Heart left ventricle (tissue), 16 donors: Measurements from ENCODE around the gene ADGRF3. TPM values are rescaled to one million over a fixed set of nuclear protein-coding genes. Genes with fewer than 3 reads are reported as not detected.
A peak's percentile ranks its signal among the peaks of the same experiment; 100 is the strongest.

Source experiments
- ATAC-seq, 4 donors: fragments of 200-7000 bp; cut with Tn5 transposase; one replicate each; pipeline ENCODE4 v1.9.1; 2020 to 2022; ENCODE audit warnings: moderate library complexity in 4 of 4, mild to moderate bottlenecking in 3 of 4, moderate number of reproducible peaks in 1 of 4
- DNase-seq, 5 donors: peaks; one replicate each; pipeline ENCODE4 v3.0.0-alpha.2; 2020
- H3K27ac ChIP-seq, 12 donors: fragments of 200-600 bp; sonication (generic) in 4 of 12; one replicate each; pipeline versions ENCODE4 v1.5.0 to v1.8.0; 2016 to 2022; ENCODE audit warnings: mild to moderate bottlenecking in 2 of 12
- H3K27me3 ChIP-seq, 9 donors: fragments of 200-600 bp; sonication (generic) in 2 of 9; one replicate each; pipeline versions ENCODE4 v1.5.1 to v1.8.0; 2016 to 2022; ENCODE audit warnings: mild to moderate bottlenecking in 3 of 9
- H3K36me3 ChIP-seq, 9 donors: fragments of 200-600 bp; sonication (generic) in 2 of 9; one replicate each; pipeline versions ENCODE4 v1.5.0 to v1.8.0; 2018 to 2022; ENCODE audit warnings: mild to moderate bottlenecking in 2 of 9
- H3K4me1 ChIP-seq, 12 donors: fragments of 200-600 bp; sonication (generic) in 4 of 12; one replicate each; pipeline versions ENCODE4 v1.5.0 to v1.8.0; 2016 to 2022; ENCODE audit warnings: mild to moderate bottlenecking in 3 of 12
- H3K4me3 ChIP-seq, 12 donors: fragments of 200-600 bp; sonication (generic) in 4 of 12; one replicate each; pipeline versions ENCODE4 v1.5.0 to v1.8.0; 2017 to 2022; ENCODE audit warnings: mild to moderate bottlenecking in 9 of 12, moderate library complexity in 4 of 12
- H3K9me3 ChIP-seq, 12 donors: fragments of 200-600 bp; sonication (generic) in 4 of 12; one replicate each; pipeline versions ENCODE4 v1.5.0 to v1.8.0; 2016 to 2022; ENCODE audit warnings: mild to moderate bottlenecking in 1 of 12
- POLR2A ChIP-seq, 2 donors: fragments of 450-650 bp; IDR thresholded peaks; one replicate each; pipeline ENCODE4 v1.6.1; 2017; ENCODE audit warnings: antibody characterized with exemption in 2 of 2, mild to moderate bottlenecking in 2 of 2, moderate library complexity in 2 of 2
- WGBS, 4 donors: extraction: QIAGEN DNeasy Blood & Tissue Kit in 2 of 4; methylation state at CpG; one replicate each; pipeline versions ENCODE4 v1.1.5 to v1.1.7; 2013 to 2018; 5-methylcytosine and 5-hydroxymethylcytosine counted together
- intact Hi-C, 10 donors: fragments of 100-400 bp; cut with DNase I; formaldehyde crosslinking; loops; one replicate each; pipeline versions ENCODE4 v1.11.1 to v1.14.2; 2022
- polyA plus RNA-seq, 2 donors: library from polyadenylated mRNA; stranded (reverse); fragments of 200-250 nt; gene quantifications; one replicate each; pipeline ENCODE4 v1.2.3, GENCODE V29; 2013
- total RNA-seq, 9 donors: library from RNA; depleted of rRNA in 2 of 9; stranded (reverse); fragments of >200 nt in 2 of 9; fragmentation: NEBNext Ultra II Directional in 3 of 9; extraction: Animal tissue kit (Norgen Biotek cat#: 25700) in 3 of 9; gene quantifications; one replicate each; pipeline versions ENCODE4 v1.1.0 to v1.2.4, GENCODE V29; 2016 to 2023
- TF ChIP-seq, protein P1 (sequence below), 12 donors: fragments of 200-600 bp; sonication (generic) in 4 of 12; IDR thresholded peaks; one replicate each; pipeline versions ENCODE4 v1.5.0 to v1.8.0; 2018 to 2022; ENCODE audit warnings: antibody characterized with exemption in 12 of 12, mild to moderate bottlenecking in 5 of 12
- donor health status: ischemic (EF 13 %, LVEDD 7.1; RV severe dilation, severe dysfunction).
- donor health status: healthy with polysubstance abuse.
- donor health status: DM: no; HTN: yes; CAD: no.
- donor health status: DM: no; HTN: no; CAD: no.
- donor health status: ischemic (EF 25% LVEDD 6.9; RV normal size, moderate dysfunction).
- donor health status: ischemic (EF 25% LVEDD 5.7; RV mildly dilated, moderate dysfunction).
- donor health status: healthy.
- donor health status: DM: yes; HTN: yes; CAD: no.
- donor health status: ischemic (EF 35%, LVEDD 5.7; RV mildly dilated, moderate dysfunction).
- donor health status: nonischemic (EF 11% LVEDD 7.7; RV severe dilation, severe dysfunction).
- donor health status: DM: yes; HTN: yes; CAD: no.
- donor health status: PGD.
- donor health status: ischemic (EF 29% LVEDD 5.4; RV normal size, mild dysfunction).
- donor health status: nonischemic (EF 23%, LVEDD 6.1; RV moderate dilation, normal function).

ADGRF3 gene
- total and polyA plus RNA-seq, 11 donors, result 0.08 to 0.69 (median 0.13) TPM; not detected in 8

GRCh38 chr2:26302846-26303245, 43.7 kb downstream of the ADGRF3 start:
- TF ChIP-seq, protein P1, sequence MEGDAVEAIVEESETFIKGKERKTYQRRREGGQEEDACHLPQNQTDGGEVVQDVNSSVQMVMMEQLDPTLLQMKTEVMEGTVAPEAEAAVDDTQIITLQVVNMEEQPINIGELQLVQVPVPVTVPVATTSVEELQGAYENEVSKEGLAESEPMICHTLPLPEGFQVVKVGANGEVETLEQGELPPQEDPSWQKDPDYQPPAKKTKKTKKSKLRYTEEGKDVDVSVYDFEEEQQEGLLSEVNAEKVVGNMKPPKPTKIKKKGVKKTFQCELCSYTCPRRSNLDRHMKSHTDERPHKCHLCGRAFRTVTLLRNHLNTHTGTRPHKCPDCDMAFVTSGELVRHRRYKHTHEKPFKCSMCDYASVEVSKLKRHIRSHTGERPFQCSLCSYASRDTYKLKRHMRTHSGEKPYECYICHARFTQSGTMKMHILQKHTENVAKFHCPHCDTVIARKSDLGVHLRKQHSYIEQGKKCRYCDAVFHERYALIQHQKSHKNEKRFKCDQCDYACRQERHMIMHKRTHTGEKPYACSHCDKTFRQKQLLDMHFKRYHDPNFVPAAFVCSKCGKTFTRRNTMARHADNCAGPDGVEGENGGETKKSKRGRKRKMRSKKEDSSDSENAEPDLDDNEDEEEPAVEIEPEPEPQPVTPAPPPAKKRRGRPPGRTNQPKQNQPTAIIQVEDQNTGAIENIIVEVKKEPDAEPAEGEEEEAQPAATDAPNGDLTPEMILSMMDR (IDR thresholded peaks at IDR 0.05), result no peak
- TF ChIP-seq POLR2A (IDR thresholded peaks at IDR 0.05), result no peak
- 72 to 76% (median 75%) methylated on average over 6 of the region's 6 CpGs for WGBS, 4 donors
- Histone ChIP-seq H3K27me3 (no peaks in the 10 kb centered on the region), H3K9me3 (no peaks in the 10 kb centered on the region), H3K27ac (no peak overlapping the region), H3K4me1 (peaks cover 0 to 19% (median 5%) of the 10 kb centered on the region in 12 donors), H3K36me3 (no peaks in the 10 kb centered on the region), H3K4me3 (no peak overlapping the region)
- intact Hi-C loops, result no loop called here
- ATAC-seq, result peak in 2 of 4 donors; percentile 26 to 31
- DNase-seq, result peak in 1 of 5 donors; percentile 63

DNA sequence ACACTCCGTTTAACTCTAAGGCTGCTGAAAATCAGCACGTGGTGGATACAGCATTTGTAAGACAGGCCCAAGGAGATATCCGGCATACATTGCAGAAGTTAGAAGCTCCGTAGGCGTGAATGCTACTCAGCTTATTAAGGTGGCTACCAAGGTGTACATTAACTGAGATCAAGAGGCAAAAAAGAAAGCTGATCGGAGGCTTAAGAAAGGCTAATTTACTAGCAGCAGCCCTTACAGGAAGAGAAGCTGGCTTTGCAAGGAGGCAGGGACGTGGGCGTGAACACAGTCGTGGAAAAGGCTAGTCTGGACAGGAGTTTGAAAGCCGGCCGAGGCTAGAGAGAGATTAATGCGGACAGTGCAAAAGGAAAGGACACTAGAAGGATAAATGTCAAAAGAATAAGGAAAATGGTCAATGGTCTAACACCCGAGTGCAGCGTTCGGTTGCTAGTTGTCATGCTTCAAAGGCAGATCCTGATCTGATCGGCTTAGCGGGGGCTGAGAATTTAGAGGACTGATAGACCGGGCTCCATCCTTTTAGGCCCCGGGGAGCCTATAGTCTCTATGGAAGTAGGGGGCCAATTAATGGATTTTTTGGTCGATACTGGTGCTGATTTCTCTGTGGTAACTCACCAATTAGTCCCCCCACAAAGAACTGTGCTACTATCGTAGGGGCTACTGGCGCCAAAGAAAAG, 46.2 kb downstream of the ADGRF3 start:
- intact Hi-C loops, result no loop called here
- H3K4me1 ChIP-seq, result peaks cover 0 to 19% (median 5%) of the 10 kb centered on the region in 12 donors
- ATAC-seq, result peak in 3 of 4 donors; percentile 11 to 34 (median 19)
- H3K4me3 ChIP-seq, result peak overlapping the region in 11 of 12 donors; percentile 45 to 82 (median 62)
- WGBS, 4 donors, result 49 to 55% (median 52%) methylated on average over 22 of the region's 22 CpGs
- TF ChIP-seq, protein P1 (IDR thresholded peaks at IDR 0.05), result no peak
- TF ChIP-seq POLR2A (IDR thresholded peaks at IDR 0.05), result no peak
- H3K36me3 ChIP-seq, result no peaks in the 10 kb centered on the region
- no peaks in the 10 kb centered on the region for H3K9me3 ChIP-seq
- H3K27me3 ChIP-seq, result no peaks in the 10 kb centered on the region
- DNase-seq, result peak in 1 of 5 donors; percentile 45
- H3K27ac ChIP-seq, result peak overlapping the region in 11 of 12 donors; percentile 14 to 94 (median 68)

DNA sequence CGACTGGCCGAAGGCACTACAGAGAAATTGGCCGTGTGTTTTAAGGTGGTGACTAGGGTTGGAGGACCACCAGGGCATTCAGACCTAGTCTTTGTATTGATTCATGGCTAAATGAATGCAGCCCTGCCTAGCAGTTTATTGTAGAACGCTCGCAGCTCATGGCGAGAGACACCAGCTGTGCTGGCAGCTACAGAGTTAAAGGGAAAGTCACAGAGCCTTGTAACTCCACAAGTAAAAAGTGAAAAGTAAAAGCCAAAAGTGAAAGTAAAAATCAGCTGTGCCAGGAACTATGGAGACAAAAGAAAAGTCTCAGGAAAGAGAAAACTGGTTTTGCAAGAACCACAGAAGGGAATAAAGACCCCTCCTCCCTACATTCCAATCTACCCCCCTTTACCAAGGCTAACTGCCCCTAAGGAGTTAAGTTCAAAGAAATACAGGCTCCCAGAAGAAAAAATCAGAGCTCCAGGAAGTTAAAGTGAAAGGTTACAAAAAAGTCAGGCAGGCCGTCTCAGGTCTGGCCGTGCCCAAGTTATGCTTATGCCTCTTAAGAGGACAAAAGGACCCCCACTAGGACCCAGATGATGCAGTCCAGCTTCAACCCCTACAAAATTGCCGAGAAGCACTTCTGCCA, 47.0 kb downstream of the ADGRF3 start:
- no peaks in the 10 kb centered on the region for H3K36me3 ChIP-seq
- TF ChIP-seq, protein P1 (IDR thresholded peaks at IDR 0.05), result no peak
- TF ChIP-seq POLR2A (IDR thresholded peaks at IDR 0.05), result no peak
- peak overlapping the region in 11 of 12 donors; percentile 28 to 94 (median 68) for H3K27ac ChIP-seq
- DNase-seq (no peak), ATAC-seq (peak; percentile 43 to 62 (median 56))
- no peaks in the 10 kb centered on the region for H3K9me3 ChIP-seq
- H3K4me3 ChIP-seq, result peak overlapping the region; percentile 35 to 82 (median 61)
- H3K27me3 ChIP-seq, result no peaks in the 10 kb centered on the region
- H3K4me1 ChIP-seq, result peaks cover 0 to 19% (median 5%) of the 10 kb centered on the region in 12 donors
- intact Hi-C loops, result no loop called here
- WGBS, 4 donors, result 2 to 8% (median 5%) methylated on average over 9 of the region's 9 CpGs
